PFSK-1 (cell line): ENCODE measurements around the gene TMC6.

ENCODE experiments used
- FOXP2 ChIP-seq: optimal IDR thresholded peaks from 2 replicates; pipeline ENCODE3; 2011; ENCODE audit warnings: borderline replicate concordance, control low read depth, inconsistent platforms; ENCODE audit not compliant: insufficient read depth; ENCODE audit errors: extremely low read length, extremely low read depth
- POLR2AphosphoS5 ChIP-seq: IDR thresholded peaks from 2 replicates; pipeline ENCODE4 v1.6.1; 2012; ENCODE audit warnings: low read depth, mild to moderate bottlenecking, control low read depth, low read length, moderate library complexity
- REST ChIP-seq, 2 experiments: IDR thresholded peaks; 2 replicates each; pipeline versions ENCODE4 v1.6.1 to v1.8.0; 2011 to 2012; ENCODE audit warnings: low read depth in 2 of 2, low read length in 2 of 2, control low read depth in 1 of 2, inconsistent platforms in 1 of 2, mild to moderate bottlenecking in 1 of 2, moderate library complexity in 1 of 2; ENCODE audit not compliant: insufficient read depth in 1 of 2
- SIN3A ChIP-seq: IDR thresholded peaks from 2 replicates; pipeline ENCODE4 v1.6.1; 2012; ENCODE audit warnings: mild to moderate bottlenecking, low read length, moderate library complexity, borderline replicate concordance; ENCODE audit not compliant: insufficient read depth
- TAF1 ChIP-seq: IDR thresholded peaks from 2 replicates; pipeline ENCODE4 v1.6.1; 2012; ENCODE audit warnings: low read length, control low read depth, borderline replicate concordance; ENCODE audit not compliant: insufficient read depth

The TMC6 gene

GRCh38 chr17:78133971-78134898 lies 5.7 kb upstream of the TMC6 start:
- peak; percentile 45 for TF ChIP-seq FOXP2
- no peak for TF ChIP-seq TAF1

GRCh38 chr17:78133179-78133951 lies 4.8 kb upstream of the TMC6 start:
- no peak for TF ChIP-seq TAF1
- TF ChIP-seq REST (IDR thresholded peaks at IDR 0.05; ENCODE audit: insufficient read depth in 1 of 2, low read depth in 2 of 2, low read length in 2 of 2), result no peak

GRCh38 chr17:78132767-78133178 lies 4.2 kb upstream of the TMC6 start:
- no peak for TF ChIP-seq SIN3A

GRCh38 chr17:78132084-78132676 lies 3.6 kb upstream of the TMC6 start:
- TF ChIP-seq POLR2AphosphoS5 (no peak), SIN3A (no peak), FOXP2 (no peak), REST (IDR thresholded peaks at IDR 0.05; ENCODE audit: insufficient read depth in 1 of 2, low read depth in 2 of 2, low read length in 2 of 2) (no peak), TAF1 (no peak)

- TF ChIP-seq SIN3A (no peak), FOXP2 (no peak), POLR2AphosphoS5 (no peak)
Observed at GRCh38 chr17:78131172-78132083, 2.9 kb upstream of the TMC6 start.

- TF ChIP-seq REST (IDR thresholded peaks at IDR 0.05; ENCODE audit: insufficient read depth in 1 of 2, low read depth in 2 of 2, low read length in 2 of 2) (no peak), POLR2AphosphoS5 (no peak), FOXP2 (no peak), SIN3A (no peak), TAF1 (no peak)
Observed at GRCh38 chr17:78130437-78131101, 2.0 kb upstream of the TMC6 start, which contains the start of gene TMC8. Gene TMC8 (plus strand): TSS chr17:78130771. CDS start chr17:78131589, 818 bp downstream.
